OCI-LY3 (cell line): ENCODE data around the gene GAMT.

Experiments
- CTCF ChIP-seq: fragments of 200-600, 300-600 bp; sonication (generic); IDR thresholded peaks from 2 replicates; pipeline ENCODE4 v1.5.1; 2014; ENCODE audit warnings: antibody characterized with exemption, low read length, low read depth
- EZH2phosphoT487 ChIP-seq: fragments of 200-600 bp; shearing (Covaris generic); IDR thresholded peaks from 2 replicates; pipeline ENCODE4 v1.6.1; 2018; ENCODE audit warnings: antibody characterized with exemption, mixed run types, low read depth

GRCh38 chr19:1399745-1400144 is 1.6 kb downstream of the GAMT start:
- TF ChIP-seq EZH2phosphoT487 (no peak), CTCF (no peak)
